ENCODE results near the gene TEX50.
"Not testable (repeated sequence)": the region's sequence is repeated elsewhere in the genome, so short reads cannot be mapped to it uniquely, and the experiment has no call there.

GRCh38 chr1:173642450-173643139 is 7.5 kb downstream of the TEX50 start:
- not testable (repeated sequence) for TF ChIP-seq CTCF, POLR2A (IDR thresholded peaks at IDR 0.05)

Data from prostate gland (tissue), 2 donors.